Transverse colon (tissue), 4 donors: ENCODE data around the gene EHBP1. TPM values are rescaled to one million over a fixed set of nuclear protein-coding genes. Genes with fewer than 3 reads are reported as not detected.

Experiments used
- DNase-seq: peaks from one replicate; pipeline ENCODE4 v3.0.0-alpha.2; 2019
- H3K27ac ChIP-seq, 4 donors: fragments of 200-600 bp; sonication (generic); 2 replicates each; pipeline ENCODE4 v1.5.1; 2016 to 2018; ENCODE audit warnings: inconsistent platforms in 4 of 4
- H3K27me3 ChIP-seq: fragments of 200-600 bp; sonication (generic); 2 replicates; pipeline ENCODE4 v1.5.1; 2017; ENCODE audit warnings: inconsistent platforms
- H3K36me3 ChIP-seq, 4 donors: fragments of 200-600 bp; sonication (generic); 2 replicates each; pipeline ENCODE4 v1.5.1; 2017 to 2019; ENCODE audit warnings: inconsistent platforms in 4 of 4
- H3K4me1 ChIP-seq, 4 donors: fragments of 200-600 bp; sonication (generic); 2 replicates each; pipeline ENCODE4 v1.5.1; 2017 to 2020; ENCODE audit warnings: inconsistent platforms in 4 of 4
- H3K4me3 ChIP-seq, 4 donors: fragments of 200-600 bp; sonication (generic); 1 replicate in 1 of 4; 2 replicates in 3 of 4; pipeline versions ENCODE4 v1.5.1 to v1.6.1; 2017 to 2019; ENCODE audit warnings: inconsistent platforms in 4 of 4
- H3K9me3 ChIP-seq, 2 donors: fragments of 200-600 bp; sonication (generic); 2 replicates each; pipeline ENCODE4 v1.5.1; 2017 to 2019; ENCODE audit warnings: inconsistent platforms in 2 of 2
- EP300 ChIP-seq: sonication (generic); formaldehyde crosslinking; IDR thresholded peaks from one replicate; pipeline ENCODE4 v1.6.1; 2017; ENCODE audit warnings: antibody characterized with exemption, low read depth
- POLR2A ChIP-seq: fragments of 450-650 bp; IDR thresholded peaks from one replicate; pipeline ENCODE4 v1.6.1; 2016; ENCODE audit warnings: antibody characterized with exemption, mild to moderate bottlenecking, moderate library complexity
- POLR2AphosphoS5 ChIP-seq, 3 donors: sonication (generic); formaldehyde crosslinking; IDR thresholded peaks; one replicate each; pipeline ENCODE4 v1.6.1; 2016; ENCODE audit warnings: antibody characterized with exemption in 3 of 3
- WGBS, 2 donors: methylation state at CpG; one replicate each; pipeline ENCODE4 v1.1.5; 2018; ENCODE audit warnings: low coverage in 1 of 2; 5-methylcytosine and 5-hydroxymethylcytosine counted together
- in situ Hi-C, 4 donors: fragments of 200-750 bp; cut with MboI; loops; one replicate each; pipeline versions ENCODE4 v1.15.0 to v1.15.1; 2017; ENCODE audit warnings: low sequenced_read_pairs in 3 of 4, low pct_ligation_motif_present in 1 of 4, low pct_unique_long_range_greater_than_20kb in 1 of 4
- intact Hi-C: fragments of 100-400 bp; cut with DNase I; formaldehyde crosslinking; loops from one replicate; pipeline ENCODE4 v1.15.1; 2023; ENCODE audit warnings: low total_unique reads
- total RNA-seq, 4 donors: library from RNA; depleted of rRNA; stranded (reverse); fragments of >200 nt; gene quantifications; one replicate each; pipeline ENCODE4 v1.1.0, GENCODE V29; 2016
- TF ChIP-seq, protein P1 (sequence below), 5 experiments: fragments of 200-600 bp in 3 of 5; fragments of 450-650 bp in 2 of 5; sonication (generic) in 3 of 5; IDR thresholded peaks; 1 replicate in 2 of 5; 2 replicates in 3 of 5; pipeline ENCODE4 v1.5.1; 2016 to 2017; ENCODE audit warnings: antibody characterized with exemption in 5 of 5, inconsistent platforms in 3 of 5, mild to moderate bottlenecking in 2 of 5, moderate library complexity in 1 of 5

The EHBP1 gene
- total RNA-seq, 4 donors from 2014 or later = 41.1 to 69.4 (median 47.0) TPM

DNA sequence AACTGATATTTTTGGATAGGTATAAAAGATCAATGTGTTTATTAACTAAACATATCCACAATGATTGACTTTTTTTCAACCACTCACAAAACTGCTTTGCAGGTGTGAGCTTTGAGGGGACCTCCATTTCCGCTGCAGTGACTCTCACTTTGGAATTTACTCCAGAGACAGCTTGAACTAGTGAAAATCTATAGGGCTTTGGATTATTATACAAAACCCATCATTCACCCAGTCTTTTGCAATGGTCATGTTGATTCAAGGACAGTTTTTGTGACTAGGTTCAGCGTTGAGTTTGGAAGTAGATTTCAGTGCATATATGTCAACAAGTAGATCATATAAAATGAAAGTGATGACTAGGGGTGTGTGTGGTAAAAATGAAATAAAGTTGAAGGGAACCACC, 87.7 kb downstream of the EHBP1 start:
- TF ChIP-seq EP300 = no peak
- no peak for TF ChIP-seq POLR2AphosphoS5 (IDR thresholded peaks at IDR 0.05)
- TF ChIP-seq POLR2A = no peak
- TF ChIP-seq, protein P1, sequence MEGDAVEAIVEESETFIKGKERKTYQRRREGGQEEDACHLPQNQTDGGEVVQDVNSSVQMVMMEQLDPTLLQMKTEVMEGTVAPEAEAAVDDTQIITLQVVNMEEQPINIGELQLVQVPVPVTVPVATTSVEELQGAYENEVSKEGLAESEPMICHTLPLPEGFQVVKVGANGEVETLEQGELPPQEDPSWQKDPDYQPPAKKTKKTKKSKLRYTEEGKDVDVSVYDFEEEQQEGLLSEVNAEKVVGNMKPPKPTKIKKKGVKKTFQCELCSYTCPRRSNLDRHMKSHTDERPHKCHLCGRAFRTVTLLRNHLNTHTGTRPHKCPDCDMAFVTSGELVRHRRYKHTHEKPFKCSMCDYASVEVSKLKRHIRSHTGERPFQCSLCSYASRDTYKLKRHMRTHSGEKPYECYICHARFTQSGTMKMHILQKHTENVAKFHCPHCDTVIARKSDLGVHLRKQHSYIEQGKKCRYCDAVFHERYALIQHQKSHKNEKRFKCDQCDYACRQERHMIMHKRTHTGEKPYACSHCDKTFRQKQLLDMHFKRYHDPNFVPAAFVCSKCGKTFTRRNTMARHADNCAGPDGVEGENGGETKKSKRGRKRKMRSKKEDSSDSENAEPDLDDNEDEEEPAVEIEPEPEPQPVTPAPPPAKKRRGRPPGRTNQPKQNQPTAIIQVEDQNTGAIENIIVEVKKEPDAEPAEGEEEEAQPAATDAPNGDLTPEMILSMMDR (IDR thresholded peaks at IDR 0.05) = no peak
- no peaks in the 10 kb centered on the region for H3K27me3 ChIP-seq
- H3K4me3 ChIP-seq = no peak overlapping the region
- no peaks in the 10 kb centered on the region for H3K36me3 ChIP-seq
- H3K9me3 ChIP-seq = no peaks in the 10 kb centered on the region
- 72 to 86% methylated on average over 2 of the region's 2 CpGs for WGBS, 2 donors
- H3K27ac ChIP-seq = no peak overlapping the region
- intact Hi-C loops (no loop called here), in situ Hi-C loops (no loop called here)
- peaks cover 9 to 44% (median 16%) of the 10 kb centered on the region in 4 donors for H3K4me1 ChIP-seq
- no peak for DNase-seq

DNA sequence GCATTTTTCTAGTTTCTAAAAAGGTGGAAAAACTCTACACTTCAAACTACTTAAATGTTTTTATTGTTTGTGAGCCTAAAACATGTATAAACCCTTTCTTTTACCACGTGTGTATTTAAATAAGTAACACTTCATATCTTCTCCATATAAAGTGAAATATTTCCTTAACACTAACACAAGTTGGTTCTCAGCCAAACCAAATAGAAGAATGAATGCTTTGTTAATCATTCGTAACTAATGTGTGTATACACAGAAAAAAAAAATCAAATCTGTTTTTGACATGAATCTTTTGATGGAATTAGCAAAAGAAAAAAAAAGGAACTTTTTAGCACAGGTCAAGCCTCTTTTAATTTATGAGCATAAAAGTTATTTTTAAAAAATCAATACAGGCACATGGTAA, 89.3 kb downstream of the EHBP1 start:
- in situ Hi-C loops = no loop called here
- 30 to 32% methylated on average over 2 of the region's 2 CpGs for WGBS, 2 donors
- no peak overlapping the region for H3K4me3 ChIP-seq
- intact Hi-C loops = no loop called here
- H3K27ac ChIP-seq = no peak overlapping the region
- H3K9me3 ChIP-seq = no peaks in the 10 kb centered on the region
- peaks cover 3 to 34% (median 11%) of the 10 kb centered on the region in 4 donors for H3K4me1 ChIP-seq
- TF ChIP-seq, protein P1 (IDR thresholded peaks at IDR 0.05) = no peak
- no peak for TF ChIP-seq EP300
- TF ChIP-seq POLR2A = no peak
- TF ChIP-seq POLR2AphosphoS5 (IDR thresholded peaks at IDR 0.05) = no peak
- H3K27me3 ChIP-seq = no peaks in the 10 kb centered on the region
- H3K36me3 ChIP-seq = no peaks in the 10 kb centered on the region
- DNase-seq = no peak

DNA sequence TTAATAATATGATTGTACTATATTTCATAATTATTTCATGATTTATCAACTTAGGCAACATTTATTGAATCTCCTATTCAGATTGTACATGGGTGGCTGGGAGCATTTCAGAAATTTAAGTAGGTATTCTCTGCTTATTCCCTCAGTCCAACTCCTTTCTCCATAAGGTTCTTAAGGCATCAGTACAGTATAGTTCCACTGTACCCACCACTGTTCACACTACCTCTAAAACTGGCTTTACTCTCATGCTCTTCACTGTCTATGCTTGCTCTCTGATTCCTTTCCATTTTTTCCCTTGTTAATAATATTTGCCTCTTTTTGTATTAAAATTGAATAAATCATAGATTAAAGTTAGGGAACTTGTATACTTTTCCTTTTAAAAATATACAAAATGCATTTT, 89.8 kb downstream of the EHBP1 start:
- H3K4me1 ChIP-seq = peaks cover 0 to 29% (median 8%) of the 10 kb centered on the region in 4 donors
- H3K27ac ChIP-seq = no peak overlapping the region
- no peaks in the 10 kb centered on the region for H3K27me3 ChIP-seq
- no peaks in the 10 kb centered on the region for H3K9me3 ChIP-seq
- no peaks in the 10 kb centered on the region for H3K36me3 ChIP-seq
- no peak for DNase-seq
- H3K4me3 ChIP-seq = no peak overlapping the region
- TF ChIP-seq, protein P1 (IDR thresholded peaks at IDR 0.05) = no peak
- TF ChIP-seq EP300 = no peak
- TF ChIP-seq POLR2A = no peak
- no peak for TF ChIP-seq POLR2AphosphoS5 (IDR thresholded peaks at IDR 0.05)
- in situ Hi-C loops = no loop called here
- intact Hi-C loops = no loop called here

DNA sequence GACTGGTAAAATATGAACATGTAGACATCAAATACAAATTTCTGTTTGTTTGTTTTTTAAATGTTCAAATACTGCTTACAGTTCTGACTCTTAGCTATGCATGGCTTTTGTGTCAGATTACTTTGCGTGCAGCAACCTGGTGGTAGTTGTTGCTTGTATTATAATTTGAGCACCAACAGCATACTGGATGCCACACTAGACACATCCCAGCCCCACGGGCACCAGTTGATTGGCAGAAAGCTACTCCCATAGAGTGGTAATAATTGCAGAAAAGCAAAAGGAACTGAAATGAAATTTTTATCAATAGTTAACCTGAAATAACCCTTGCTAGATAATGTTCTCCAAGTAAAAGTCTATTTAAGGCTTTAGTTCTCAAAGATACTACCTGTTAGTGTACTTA, 91.6 kb downstream of the EHBP1 start:
- no peak for DNase-seq
- no peaks in the 10 kb centered on the region for H3K9me3 ChIP-seq
- 76 to 94% methylated on average over 2 of the region's 2 CpGs for WGBS, 2 donors
- in situ Hi-C loops = no loop called here
- no peaks in the 10 kb centered on the region for H3K36me3 ChIP-seq
- TF ChIP-seq EP300 (no peak), POLR2A (no peak)
- TF ChIP-seq, protein P1 (IDR thresholded peaks at IDR 0.05) = no peak
- H3K4me3 ChIP-seq = no peak overlapping the region
- intact Hi-C loops = no loop called here
- peaks cover 0 to 21% (median 7%) of the 10 kb centered on the region in 4 donors for H3K4me1 ChIP-seq
- no peaks in the 10 kb centered on the region for H3K27me3 ChIP-seq
- H3K27ac ChIP-seq = no peak overlapping the region
